Hepatocyte (in vitro differentiated cells): ENCODE measurements around the gene CYREN. TPM values are rescaled to one million over a fixed set of nuclear protein-coding genes. Genes with fewer than 3 reads are reported as not detected.

ENCODE experiments used
- DNase-seq: peaks from one replicate; pipeline ENCODE4 v3.0.0-alpha.2; 2016; ENCODE audit warnings: low spot score
- H2AFZ ChIP-seq: fragments of 200-600 bp; sonication (generic); 2 replicates; pipeline ENCODE4 v1.6.0; 2016; ENCODE audit warnings: antibody characterized with exemption, mild to moderate bottlenecking
- H3K27ac ChIP-seq: fragments of 200-600 bp; sonication (generic); 2 replicates; pipeline ENCODE4 v1.5.1; 2016; ENCODE audit warnings: mild to moderate bottlenecking
- H3K27me3 ChIP-seq: fragments of 200-600 bp; sonication (generic); 2 replicates; pipeline ENCODE4 v1.6.1; 2016
- H3K36me3 ChIP-seq: fragments of 200-600 bp; sonication (generic); replicated peaks from 2 replicates; pipeline ENCODE4 v1.5.1; 2016; ENCODE audit warnings: low read depth; ENCODE audit not compliant: insufficient read depth
- H3K4me1 ChIP-seq: fragments of 200-600 bp; sonication (generic); 2 replicates; pipeline ENCODE4 v1.5.1; 2016; ENCODE audit warnings: mild to moderate bottlenecking, moderate library complexity; ENCODE audit not compliant: insufficient read depth
- H3K4me2 ChIP-seq: fragments of 200-600 bp; sonication (generic); 2 replicates; pipeline ENCODE4 v1.6.0; 2016
- H3K4me3 ChIP-seq: fragments of 200-600 bp; sonication (generic); 2 replicates; pipeline ENCODE4 v1.5.1; 2016; ENCODE audit warnings: mild to moderate bottlenecking
- H3K79me2 ChIP-seq: fragments of 200-600 bp; sonication (generic); 2 replicates; pipeline ENCODE4 v1.6.0; 2017; ENCODE audit warnings: mild to moderate bottlenecking
- H3K9me2 ChIP-seq: fragments of 200-600 bp; sonication (generic); replicated peaks from 2 replicates; pipeline ENCODE4 v1.6.0; 2017; ENCODE audit warnings: mild to moderate bottlenecking; ENCODE audit not compliant: insufficient read depth
- H3K9me3 ChIP-seq: fragments of 200-600 bp; sonication (generic); 2 replicates; pipeline ENCODE4 v1.5.1; 2016; ENCODE audit warnings: low read depth, mild to moderate bottlenecking
- H4K20me1 ChIP-seq: fragments of 200-600 bp; sonication (generic); 2 replicates; pipeline ENCODE4 v1.6.0; 2016; ENCODE audit warnings: mild to moderate bottlenecking; ENCODE audit not compliant: insufficient read depth, poor library complexity, severe bottlenecking
- CTCF ChIP-seq: fragments of 200-600 bp; sonication (generic); IDR thresholded peaks from 2 replicates; pipeline ENCODE4 v1.5.1; 2016; ENCODE audit warnings: antibody characterized with exemption, mild to moderate bottlenecking; ENCODE audit not compliant: poor library complexity
- EZH2 ChIP-seq: fragments of 200-600 bp; sonication (generic); IDR thresholded peaks from 2 replicates; pipeline ENCODE4 v1.6.1; 2016; ENCODE audit warnings: antibody characterized with exemption, mild to moderate bottlenecking, borderline replicate concordance
- EZH2phosphoT487 ChIP-seq: fragments of 200-600 bp; sonication (generic); IDR thresholded peaks from one replicate; pipeline ENCODE4 v1.6.1; 2018; ENCODE audit warnings: antibody characterized with exemption, mild to moderate bottlenecking, low read depth, moderate library complexity; ENCODE audit not compliant: unreplicated experiment, severe bottlenecking
- WGBS: methylation state at CpG from one replicate; pipeline ENCODE4 v1.1.6; 2016; ENCODE audit warnings: low lambda C conversion rate; ENCODE audit errors: missing lambda C conversion rate; 5-methylcytosine and 5-hydroxymethylcytosine counted together
- polyA plus RNA-seq: library from polyadenylated mRNA; unstranded; fragments of >200 nt; fragmentation: Nextera tagmentation; extraction: Ambion mirVana; gene quantifications from 2 replicates; pipeline ENCODE4 v1.2.1, GENCODE V29; 2016
- total RNA-seq: library from RNA; depleted of rRNA; stranded (reverse); fragments of >200 nt; gene quantifications from 2 replicates; pipeline ENCODE4 v1.2.3, GENCODE V29; 2014

CYREN gene
- total and polyA plus RNA-seq, 2 experiments from 2014 or later = 43.2 to 45.2 TPM

GRCh38 chr7:135181261-135181928, 10.9 kb upstream of the CYREN start:
- no peak overlapping the region for H3K27ac ChIP-seq
- peaks cover 17% of the 10 kb centered on the region for H3K9me3 ChIP-seq
- no peaks in the 10 kb centered on the region for H3K4me1 ChIP-seq
- no peak overlapping the region for H3K4me3 ChIP-seq
- TF ChIP-seq EZH2 = no peak
- TF ChIP-seq CTCF = no peak
- TF ChIP-seq EZH2phosphoT487 = no peak
- H3K4me2 ChIP-seq = no peak overlapping the region
- H3K79me2 ChIP-seq = no peaks in the 10 kb centered on the region
- WGBS = 91% methylated on average over 3 of the region's 3 CpGs
- no peaks in the 10 kb centered on the region for H3K27me3 ChIP-seq
- no peak for DNase-seq
- H3K9me2 ChIP-seq = no peaks in the 10 kb centered on the region
- H3K36me3 ChIP-seq = peaks cover 4% of the 10 kb centered on the region
- no peak overlapping the region for H2AFZ ChIP-seq
- H4K20me1 ChIP-seq = no peaks in the 10 kb centered on the region

DNA sequence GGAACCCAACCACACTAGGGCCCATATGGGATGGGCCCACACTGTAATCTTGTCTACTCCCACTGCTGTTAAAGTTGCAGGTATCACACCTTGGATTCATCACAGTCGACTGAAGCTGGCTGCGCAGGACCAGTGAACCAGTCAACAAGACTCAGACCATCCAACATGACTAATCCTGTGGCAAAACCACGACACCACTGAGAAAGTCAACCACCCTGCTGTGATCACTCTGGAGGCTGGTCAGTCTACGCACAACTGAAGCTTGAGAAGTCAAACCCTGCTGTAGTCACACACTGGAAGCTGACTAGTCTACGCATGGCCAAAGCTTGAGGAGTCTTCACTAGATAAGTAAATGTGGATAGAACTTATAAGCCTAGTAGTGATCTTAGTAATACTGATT, 9.6 kb upstream of the CYREN start:
- Histone ChIP-seq H3K79me2 (no peaks in the 10 kb centered on the region), H3K4me1 (no peaks in the 10 kb centered on the region), H3K4me3 (no peak overlapping the region), H3K27me3 (no peaks in the 10 kb centered on the region), H2AFZ (no peak overlapping the region), H3K27ac (no peak overlapping the region), H3K9me2 (no peaks in the 10 kb centered on the region), H3K36me3 (peaks cover 4% of the 10 kb centered on the region), H4K20me1 (no peaks in the 10 kb centered on the region), H3K9me3 (peaks cover 17% of the 10 kb centered on the region), H3K4me2 (no peak overlapping the region)
- WGBS = 96% methylated on average over 5 of the region's 5 CpGs
- TF ChIP-seq CTCF (no peak), EZH2 (no peak), EZH2phosphoT487 (no peak)
- no peak for DNase-seq

DNA sequence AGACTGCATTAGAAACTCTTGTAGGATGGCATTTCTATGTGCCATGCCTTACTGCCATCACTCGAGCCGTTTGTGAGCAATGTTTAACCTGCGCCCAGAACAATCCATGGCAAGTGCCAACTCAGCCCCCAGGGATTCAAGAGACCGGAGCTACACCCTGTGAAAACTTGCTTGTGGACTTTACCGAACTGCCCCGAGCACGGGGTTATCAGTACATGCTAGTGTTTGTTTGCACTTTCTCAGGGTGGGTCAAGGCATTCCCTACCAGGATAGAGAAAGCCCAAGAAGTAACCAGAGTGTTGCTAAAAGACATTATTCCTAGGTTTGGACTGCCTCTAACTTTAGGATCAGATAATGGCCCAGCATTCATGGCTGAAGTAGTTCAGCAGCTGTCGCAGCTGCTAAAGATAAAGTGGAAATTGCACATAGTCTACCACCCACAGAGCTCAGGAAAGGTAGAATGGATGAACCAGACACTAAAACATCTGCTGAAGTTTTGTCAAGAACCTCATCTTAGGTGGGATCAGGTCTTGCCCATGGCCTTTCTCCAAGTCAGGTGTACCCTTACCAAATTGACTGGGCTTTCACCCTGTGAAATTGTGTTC, 8.9 kb upstream of the CYREN start:
- Histone ChIP-seq H3K79me2 (no peaks in the 10 kb centered on the region), H3K27ac (no peak overlapping the region), H4K20me1 (no peaks in the 10 kb centered on the region), H3K4me1 (no peaks in the 10 kb centered on the region), H3K9me3 (peaks cover 17% of the 10 kb centered on the region), H3K27me3 (no peaks in the 10 kb centered on the region), H3K36me3 (peaks cover 4% of the 10 kb centered on the region), H3K4me2 (no peak overlapping the region), H2AFZ (no peak overlapping the region), H3K9me2 (no peaks in the 10 kb centered on the region), H3K4me3 (no peak overlapping the region)
- 76% methylated on average over 8 of the region's 8 CpGs for WGBS
- no peak for DNase-seq
- TF ChIP-seq EZH2 (no peak), CTCF (no peak), EZH2phosphoT487 (no peak)
